ENCODE measurements around the gene MOB3A. TPM values are rescaled to one million over a fixed set of nuclear protein-coding genes. Genes with fewer than 3 reads are reported as not detected.

The MOB3A gene
- total RNA-seq, 1 donor from 2014 or later: 6.0 TPM

DNA sequence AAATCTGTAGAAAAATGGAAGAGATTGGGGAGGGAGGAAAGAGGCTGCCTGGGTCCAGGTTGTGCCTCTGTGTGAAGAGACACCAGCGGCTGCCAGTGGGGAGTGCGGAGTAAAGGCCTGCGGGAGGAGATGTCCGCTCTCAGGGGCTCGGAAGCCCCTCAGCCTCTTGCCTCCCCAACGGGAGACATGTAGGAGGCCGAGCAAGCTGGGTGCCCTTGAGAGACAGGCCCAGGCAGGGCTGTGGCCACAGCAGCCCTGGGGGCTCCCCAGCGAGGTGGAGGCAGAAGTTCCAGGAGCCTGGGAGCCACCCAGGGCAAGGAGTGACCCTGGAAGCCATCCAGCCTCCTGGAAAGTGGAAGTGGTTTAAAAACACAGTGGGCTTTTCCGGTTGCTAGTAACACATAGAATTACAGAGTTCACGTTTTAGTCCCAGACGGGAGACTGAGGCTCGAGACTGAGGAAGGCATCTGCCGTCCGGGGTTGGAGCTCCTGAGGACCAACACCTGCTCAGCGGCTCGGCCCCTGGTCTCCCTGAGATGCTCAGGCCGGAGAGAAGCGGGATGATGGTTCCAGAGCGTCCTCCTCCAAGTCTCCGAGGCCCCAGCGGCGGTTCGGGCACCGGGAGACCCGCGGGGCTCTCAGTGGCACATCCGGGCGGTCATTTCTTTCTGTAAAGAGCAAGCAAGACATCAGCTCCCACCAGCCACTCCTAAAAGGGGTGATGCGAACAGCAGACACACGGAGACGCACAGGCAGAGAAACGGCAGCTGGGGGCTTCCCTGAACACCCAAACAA lies 23.2 kb downstream of the MOB3A start:
- peaks cover 3% of the 10 kb centered on the region for H3F3A ChIP-seq (ENCODE audit: low read depth)
- H3K4me1 ChIP-seq: no peaks in the 10 kb centered on the region
- no peak for DNase-seq (ENCODE audit: low spot score)
- no peak overlapping the region for H3K27ac ChIP-seq
- H3K27ac Mint-ChIP-seq: no peak overlapping the region
- no peaks in the 10 kb centered on the region for H3K79me2 ChIP-seq (ENCODE audit: low read depth)
- peaks cover 7% of the 10 kb centered on the region for H3K36me3 Mint-ChIP-seq
- no peak overlapping the region for H2AFZ ChIP-seq (replicated peaks)
- H3K27me3 ChIP-seq: no peaks in the 10 kb centered on the region
- peaks cover 4% of the 10 kb centered on the region for H3K27me3 Mint-ChIP-seq (ENCODE audit: insufficient read depth, low read depth)
- H4K20me1 ChIP-seq (ENCODE audit: low read depth): no peaks in the 10 kb centered on the region
- no peak for TF ChIP-seq EZH2 (IDR thresholded peaks at IDR 0.05)
- no peak for TF ChIP-seq EZH2phosphoT487 (IDR thresholded peaks at IDR 0.05)
- TF ChIP-seq CTCF (IDR thresholded peaks at IDR 0.05): no peak
- no peak overlapping the region for H3K4me3 ChIP-seq
- H3K9me3 Mint-ChIP-seq: no peaks in the 10 kb centered on the region
- no peak overlapping the region for H3K4me3 Mint-ChIP-seq
- no peak overlapping the region for H3K4me2 ChIP-seq
- no peak overlapping the region for H3K9ac ChIP-seq
- no peaks in the 10 kb centered on the region for H3K9me3 ChIP-seq (ENCODE audit: low read depth)
- no peaks in the 10 kb centered on the region for H3K36me3 ChIP-seq
- peaks cover 4% of the 10 kb centered on the region for H3K4me1 Mint-ChIP-seq

DNA sequence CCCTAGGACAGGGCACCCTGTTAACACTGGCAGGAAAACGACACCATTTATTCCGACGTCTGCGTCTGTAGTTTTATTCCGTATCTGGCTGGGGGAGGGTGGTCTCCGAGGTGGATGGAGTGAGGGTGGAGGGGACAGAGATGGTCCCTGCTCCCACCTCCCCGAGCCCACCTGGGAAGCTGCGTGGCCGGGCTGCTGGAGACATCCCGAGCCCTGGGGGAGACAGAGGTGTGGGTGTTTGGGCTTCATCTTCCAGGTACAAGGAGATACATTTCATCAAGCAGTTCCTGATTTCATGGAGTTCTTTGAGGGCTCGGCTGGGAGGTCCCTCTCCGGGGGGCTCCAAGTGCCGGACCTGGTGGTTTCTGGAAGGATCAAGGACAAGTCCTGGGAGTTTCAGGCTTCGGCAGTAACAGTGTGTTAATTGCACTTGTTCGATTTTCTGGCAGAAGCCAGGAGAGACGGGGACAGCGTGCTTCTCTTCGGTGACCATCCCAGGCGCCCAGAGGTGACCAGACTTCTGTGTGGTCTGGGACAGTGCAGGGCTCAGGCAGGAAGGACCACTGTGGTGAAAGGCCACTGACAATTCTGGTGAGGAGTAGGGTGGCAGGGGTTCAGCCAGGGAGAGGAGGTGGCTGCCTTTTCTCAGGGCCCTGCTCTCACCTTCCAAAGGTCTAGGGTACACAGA lies 25.0 kb downstream of the MOB3A start:
- no peaks in the 10 kb centered on the region for H3K36me3 ChIP-seq

GRCh38 chr19:2070436-2070827 lies 25.7 kb downstream of the MOB3A start:
- H3F3A ChIP-seq (ENCODE audit: low read depth): peaks cover 3% of the 10 kb centered on the region
- H3K4me3 ChIP-seq: no peak overlapping the region
- H2AFZ ChIP-seq (replicated peaks): no peak overlapping the region
- peaks cover 4% of the 10 kb centered on the region for H3K4me1 Mint-ChIP-seq
- H3K9ac ChIP-seq: no peak overlapping the region
- no peaks in the 10 kb centered on the region for H3K9me3 Mint-ChIP-seq
- TF ChIP-seq CTCF (IDR thresholded peaks at IDR 0.05): no peak
- TF ChIP-seq EZH2phosphoT487 (IDR thresholded peaks at IDR 0.05): no peak
- no peak for TF ChIP-seq EZH2 (IDR thresholded peaks at IDR 0.05)
- peaks cover 4% of the 10 kb centered on the region for H3K27me3 Mint-ChIP-seq (ENCODE audit: insufficient read depth, low read depth)
- no peaks in the 10 kb centered on the region for H4K20me1 ChIP-seq (ENCODE audit: low read depth)
- no peak overlapping the region for H3K4me2 ChIP-seq
- H3K36me3 ChIP-seq: no peaks in the 10 kb centered on the region
- H3K4me1 ChIP-seq: no peaks in the 10 kb centered on the region
- no peak overlapping the region for H3K27ac ChIP-seq
- no peak overlapping the region for H3K27ac Mint-ChIP-seq
- no peaks in the 10 kb centered on the region for H3K27me3 ChIP-seq
- no peak overlapping the region for H3K4me3 Mint-ChIP-seq
- no peaks in the 10 kb centered on the region for H3K79me2 ChIP-seq (ENCODE audit: low read depth)
- DNase-seq (ENCODE audit: low spot score): no peak
- H3K9me3 ChIP-seq (ENCODE audit: low read depth): no peaks in the 10 kb centered on the region
- peaks cover 7% of the 10 kb centered on the region for H3K36me3 Mint-ChIP-seq

More for the DNA sequence above, 25.0 kb downstream of the MOB3A start:
- H3K4me3 Mint-ChIP-seq: no peak overlapping the region
- H4K20me1 ChIP-seq (ENCODE audit: low read depth): no peaks in the 10 kb centered on the region
- H3K4me1 Mint-ChIP-seq: peaks cover 4% of the 10 kb centered on the region
- H3K27ac ChIP-seq: no peak overlapping the region
- H3K9me3 ChIP-seq (ENCODE audit: low read depth): no peaks in the 10 kb centered on the region
- no peaks in the 10 kb centered on the region for H3K79me2 ChIP-seq (ENCODE audit: low read depth)
- no peak overlapping the region for H3K9ac ChIP-seq
- peaks cover 7% of the 10 kb centered on the region for H3K36me3 Mint-ChIP-seq
- H3K4me1 ChIP-seq: no peaks in the 10 kb centered on the region
- no peak for TF ChIP-seq CTCF (IDR thresholded peaks at IDR 0.05)
- no peak for TF ChIP-seq EZH2 (IDR thresholded peaks at IDR 0.05)
- TF ChIP-seq EZH2phosphoT487 (IDR thresholded peaks at IDR 0.05): no peak
- peaks cover 3% of the 10 kb centered on the region for H3F3A ChIP-seq (ENCODE audit: low read depth)
- H3K4me2 ChIP-seq: no peak overlapping the region
- DNase-seq (ENCODE audit: low spot score): no peak
- H3K27me3 Mint-ChIP-seq (ENCODE audit: insufficient read depth, low read depth): peaks cover 6% of the 10 kb centered on the region
- H3K27ac Mint-ChIP-seq: no peak overlapping the region
- no peak overlapping the region for H2AFZ ChIP-seq (replicated peaks)
- no peak overlapping the region for H3K4me3 ChIP-seq
- no peaks in the 10 kb centered on the region for H3K27me3 ChIP-seq
- no peaks in the 10 kb centered on the region for H3K9me3 Mint-ChIP-seq

Data from neural progenitor cell (in vitro differentiated cells).